ENCODE data around the gene SLC37A1. TPM values are rescaled to one million over a fixed set of nuclear protein-coding genes. Genes with fewer than 3 reads are reported as not detected.

Gene SLC37A1
- total RNA-seq, 1 experiment from 2014 or later: 23.5 TPM

GRCh38 chr21:42621819-42622177 lies 108.1 kb downstream of the SLC37A1 start:
- Histone ChIP-seq H3K79me2 (ENCODE audit: low read depth) (no peaks in the 10 kb centered on the region), H3K27ac (no peak overlapping the region), H3K4me1 (replicated peaks; ENCODE audit: insufficient read depth) (no peaks in the 10 kb centered on the region), H4K20me1 (ENCODE audit: insufficient read depth) (no peaks in the 10 kb centered on the region), H3F3A (ENCODE audit: insufficient read depth, low read depth) (no peaks in the 10 kb centered on the region), H3K4me2 (no peak overlapping the region), H3K9me3 (ENCODE audit: insufficient read depth, low read depth) (no peaks in the 10 kb centered on the region), H3K4me3 (no peak overlapping the region), H3K9me2 (ENCODE audit: insufficient read depth) (no peaks in the 10 kb centered on the region), H3K36me3 (ENCODE audit: low read depth) (no peaks in the 10 kb centered on the region), H3K27me3 (ENCODE audit: insufficient read depth, low read depth) (peaks cover 16% of the 10 kb centered on the region), H2AFZ (no peak overlapping the region)
- CTCF ChIA-PET: no interaction called here
- POLR2A ChIA-PET (ENCODE audit: unreplicated experiment): no interaction called here
- TF ChIP-seq EZH2 (IDR thresholded peaks at IDR 0.05; ENCODE audit: low read depth) (no peak), CTCF (conservative IDR thresholded peaks at IDR 0.05) (no peak)
- BruUV-seq (replicated peaks): no TSS peak
- intact Hi-C loops (cut with micrococcal nuclease; ENCODE audit: unreplicated experiment): no loop called here
- DNase-seq: no peak

GRCh38 chr21:42622284-42622683 lies 108.6 kb downstream of the SLC37A1 start:
- no peaks in the 10 kb centered on the region for H3K36me3 ChIP-seq (ENCODE audit: low read depth)
- H3K27ac ChIP-seq: no peak overlapping the region
- H3K4me3 ChIP-seq: no peak overlapping the region
- no peaks in the 10 kb centered on the region for H4K20me1 ChIP-seq (ENCODE audit: insufficient read depth)
- H3F3A ChIP-seq (ENCODE audit: insufficient read depth, low read depth): no peaks in the 10 kb centered on the region
- DNase-seq: no peak
- H3K79me2 ChIP-seq (ENCODE audit: low read depth): no peaks in the 10 kb centered on the region
- H3K9me2 ChIP-seq (ENCODE audit: insufficient read depth): no peaks in the 10 kb centered on the region
- no peaks in the 10 kb centered on the region for H3K4me1 ChIP-seq (replicated peaks; ENCODE audit: insufficient read depth)
- TF ChIP-seq CTCF (conservative IDR thresholded peaks at IDR 0.05): no peak
- TF ChIP-seq EZH2 (IDR thresholded peaks at IDR 0.05; ENCODE audit: low read depth): no peak
- ChIA-PET POLR2A (ENCODE audit: unreplicated experiment) (no interaction called here), CTCF (no interaction called here)
- no TSS peak for BruUV-seq (replicated peaks)
- H3K27me3 ChIP-seq (ENCODE audit: insufficient read depth, low read depth): peaks cover 14% of the 10 kb centered on the region
- H3K9me3 ChIP-seq (ENCODE audit: insufficient read depth, low read depth): no peaks in the 10 kb centered on the region
- H3K4me2 ChIP-seq: no peak overlapping the region
- intact Hi-C loops (cut with micrococcal nuclease; ENCODE audit: unreplicated experiment): no loop called here
- H2AFZ ChIP-seq: no peak overlapping the region

GRCh38 chr21:42623694-42624093 lies 110.0 kb downstream of the SLC37A1 start:
- no TSS peak for BruUV-seq (replicated peaks)
- no peaks in the 10 kb centered on the region for H3K9me2 ChIP-seq (ENCODE audit: insufficient read depth)
- no peak overlapping the region for H3K4me3 ChIP-seq
- no peaks in the 10 kb centered on the region for H3F3A ChIP-seq (ENCODE audit: insufficient read depth, low read depth)
- intact Hi-C loops (cut with micrococcal nuclease; ENCODE audit: unreplicated experiment): no loop called here
- H3K27ac ChIP-seq: no peak overlapping the region
- no peaks in the 10 kb centered on the region for H4K20me1 ChIP-seq (ENCODE audit: insufficient read depth)
- POLR2A ChIA-PET (ENCODE audit: unreplicated experiment): no interaction called here
- no peak overlapping the region for H2AFZ ChIP-seq
- H3K36me3 ChIP-seq (ENCODE audit: low read depth): no peaks in the 10 kb centered on the region
- DNase-seq: no peak
- no peaks in the 10 kb centered on the region for H3K4me1 ChIP-seq (replicated peaks; ENCODE audit: insufficient read depth)
- no peaks in the 10 kb centered on the region for H3K79me2 ChIP-seq (ENCODE audit: low read depth)
- CTCF ChIA-PET: no interaction called here
- no peak for TF ChIP-seq EZH2 (IDR thresholded peaks at IDR 0.05; ENCODE audit: low read depth)
- TF ChIP-seq CTCF (conservative IDR thresholded peaks at IDR 0.05): no peak
- H3K27me3 ChIP-seq (ENCODE audit: insufficient read depth, low read depth): peaks cover 14% of the 10 kb centered on the region
- H3K9me3 ChIP-seq (ENCODE audit: insufficient read depth, low read depth): no peaks in the 10 kb centered on the region
- H3K4me2 ChIP-seq: no peak overlapping the region
